Measurements from ENCODE around the gene ANAPC2.

GRCh38 chr9:137204731-137205125 is 16.4 kb upstream of the ANAPC2 start:
- TF ChIP-seq CTCF (IDR thresholded peaks at IDR 0.05; ENCODE audit: low read depth, low read length) (no peak), EZH2phosphoT487 (IDR thresholded peaks at IDR 0.05; ENCODE audit: low read depth) (no peak)

All from OCI-LY3 (cell line).